Thymus (tissue), 11 donors: ENCODE data around the gene CAPSL. TPM values are rescaled to one million over a fixed set of nuclear protein-coding genes. Genes with fewer than 3 reads are reported as not detected.
A peak's percentile ranks its signal among the peaks of the same experiment; 100 is the strongest.
"Not testable (repeated sequence)": the region's sequence is repeated elsewhere in the genome, so short reads cannot be mapped to it uniquely, and the experiment has no call there.

ENCODE experiments used
- DNase-seq, 9 donors: peaks; one replicate each; pipeline ENCODE4 v3.0.0-alpha.2; 2013; ENCODE audit warnings: low spot score in 9 of 9, low read depth in 6 of 9, missing footprints in 1 of 9
- H3K27ac ChIP-seq, 2 donors: one replicate each; pipeline ENCODE4 v1.5.1; 2013; ENCODE audit warnings: control low read depth in 1 of 2, low read depth in 1 of 2, low read length in 1 of 2, mild to moderate bottlenecking in 1 of 2, moderate library complexity in 1 of 2
- H3K27me3 ChIP-seq, 2 donors: one replicate each; pipeline ENCODE4 v1.5.1; 2013; ENCODE audit warnings: low read length in 1 of 2; ENCODE audit not compliant: control insufficient read depth in 2 of 2, insufficient read depth in 1 of 2
- H3K36me3 ChIP-seq, 2 donors: one replicate each; pipeline ENCODE4 v1.5.1; 2013; ENCODE audit warnings: low read length in 1 of 2, mild to moderate bottlenecking in 1 of 2, moderate library complexity in 1 of 2; ENCODE audit not compliant: control insufficient read depth in 2 of 2, insufficient read depth in 2 of 2
- H3K4me1 ChIP-seq, 2 donors: one replicate each; pipeline ENCODE4 v1.5.1; 2013; ENCODE audit warnings: low read length in 2 of 2; ENCODE audit not compliant: control insufficient read depth in 2 of 2, insufficient read depth in 2 of 2
- H3K4me3 ChIP-seq, 2 donors: one replicate each; pipeline ENCODE4 v1.5.1; 2013; ENCODE audit warnings: low read length in 2 of 2, control low read depth in 1 of 2, mild to moderate bottlenecking in 1 of 2
- H3K9me3 ChIP-seq, 2 donors: one replicate each; pipeline ENCODE4 v1.5.1; 2013; ENCODE audit warnings: low read length in 1 of 2, mild to moderate bottlenecking in 1 of 2; ENCODE audit not compliant: control insufficient read depth in 2 of 2, insufficient read depth in 1 of 2
- WGBS: extraction: QIAGEN DNeasy Blood & Tissue Kit; methylation state at CpG from one replicate; pipeline ENCODE4 v1.1.7; 2013; 5-methylcytosine and 5-hydroxymethylcytosine counted together
- polyA plus RNA-seq: library from polyadenylated mRNA; stranded (reverse); fragments of 200-250 nt; gene quantifications from one replicate; pipeline ENCODE4 v1.2.3, GENCODE V29; 2013
- total RNA-seq: library from RNA; stranded (reverse); fragments of 120-200 nt; gene quantifications from one replicate; pipeline ENCODE4 v1.2.4, GENCODE V29; 2013
- donor health status: healthy.

Gene CAPSL
- total and polyA plus RNA-seq, 2 donors: 2.6 to 4.0 TPM

- Histone ChIP-seq H3K36me3 (peaks cover 10 to 27% of the 10 kb centered on the region in 2 donors), H3K9me3 (no peaks in the 10 kb centered on the region), H3K27ac (peak overlapping the region; percentile 55 to 89), H3K27me3 (no peaks in the 10 kb centered on the region), H3K4me3 (peak overlapping the region; percentile 69 to 70), H3K4me1 (peaks cover 29 to 31% of the 10 kb centered on the region in 2 donors)
- 7% methylated on average over 2 of the region's 2 CpGs for WGBS
- DNase-seq: peak in 1 of 9 donors; percentile 52
These were observed 80.7 kb downstream of the CAPSL start for GRCh38 chr5:35857606-35858205.

DNA sequence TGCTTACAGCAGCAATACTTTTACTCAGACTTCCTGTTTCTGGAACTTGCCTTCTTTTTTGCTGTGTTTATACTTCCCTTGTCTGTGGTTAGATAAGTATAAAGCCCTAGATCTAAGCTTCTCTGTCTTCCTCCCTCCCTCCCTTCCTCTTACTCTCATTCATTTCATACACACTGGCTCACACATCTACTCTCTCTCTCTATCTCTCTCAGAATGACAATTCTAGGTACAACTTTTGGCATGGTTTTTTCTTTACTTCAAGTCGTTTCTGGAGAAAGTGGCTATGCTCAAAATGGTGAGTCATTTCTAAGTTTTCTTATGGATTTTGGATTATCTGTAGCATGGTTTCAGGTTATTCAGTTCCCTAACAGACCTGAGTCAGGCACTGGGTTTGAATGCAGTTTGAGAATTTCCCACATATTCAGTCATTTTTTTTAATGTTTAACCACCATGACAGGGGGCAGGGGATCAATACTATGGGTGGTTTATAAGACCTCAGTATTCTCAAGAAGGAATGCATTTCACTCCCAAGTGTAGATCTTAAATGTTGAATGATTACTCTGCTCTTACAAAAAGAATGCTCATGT lies 81.6 kb downstream of the CAPSL start, which contains the start of gene IL7R:
IL7R (plus strand) TSS at position 127 of the 587 bp plus-strand sequence; CDS start at position 214, 87 bp downstream.
- H3K4me3 ChIP-seq: peak within 1 kb of the TSS; percentile 69 to 70
- DNase-seq: peak in 6 of 9 donors; percentile 64 to 87 (median 70)
- WGBS: 1% methylated on average over 1 of the region's 1 CpG
- peaks cover 37 to 40% of the 10 kb centered on the region in 2 donors for H3K4me1 ChIP-seq
- no peaks in the 10 kb centered on the region for H3K27me3 ChIP-seq
- no peaks in the 10 kb centered on the region for H3K9me3 ChIP-seq
- H3K36me3 ChIP-seq: peaks cover 6 to 19% of the 10 kb centered on the region in 2 donors
- peak within 1 kb of the TSS; percentile 89 to 90 for H3K27ac ChIP-seq

- not testable (repeated sequence) for H3K27me3 ChIP-seq, H3K9me3 ChIP-seq
- H3K4me1 ChIP-seq: peaks cover 36 to 46% of the 10 kb centered on the region in 2 donors
- peak overlapping the region; percentile 89 to 90 for H3K27ac ChIP-seq
- H3K4me3 ChIP-seq: peak overlapping the region; percentile 69 to 70
- peaks cover 5 to 13% of the 10 kb centered on the region in 2 donors for H3K36me3 ChIP-seq
- 86% methylated on average over 5 of the region's 5 CpGs for WGBS
- peak in 1 of 9 donors; percentile 33 for DNase-seq
These were observed 82.1 kb downstream of the CAPSL start for GRCh38 chr5:35856186-35856764.

GRCh38 chr5:35855187-35855586 lies 83.2 kb downstream of the CAPSL start:
- peak overlapping the region in 1 of 2 donors; percentile 25 for H3K4me3 ChIP-seq
- H3K4me1 ChIP-seq: peaks cover 46 to 50% of the 10 kb centered on the region in 2 donors
- no peak for DNase-seq
- no peaks in the 10 kb centered on the region for H3K27me3 ChIP-seq
- H3K27ac ChIP-seq: peak overlapping the region; percentile 15 to 86
- H3K36me3 ChIP-seq: peaks cover 0 to 5% of the 10 kb centered on the region in 2 donors
- WGBS: 94% methylated on average over 1 of the region's 1 CpG
- no peaks in the 10 kb centered on the region for H3K9me3 ChIP-seq

Other genes starting within 250 kb of the CAPSL start
- 167 TPM for gene IL7R, start 81.7 kb downstream of the CAPSL start, total RNA-seq
- gene IL7R, start 81.7 kb downstream of the CAPSL start, polyA plus RNA-seq: 167 TPM
- gene UGT3A1, start 52.8 kb upstream of the CAPSL start, total RNA-seq: 0.09 TPM
- 0.11 TPM for gene UGT3A1, start 52.8 kb upstream of the CAPSL start, polyA plus RNA-seq
- 6.8 TPM for gene UGT3A2, start 128.3 kb upstream of the CAPSL start, total RNA-seq
- 0.30 TPM for gene UGT3A2, start 128.3 kb upstream of the CAPSL start, polyA plus RNA-seq
- 12.4 TPM for gene LMBRD2, start 213.3 kb upstream of the CAPSL start, total RNA-seq
- 4.3 TPM for gene LMBRD2, start 213.3 kb upstream of the CAPSL start, polyA plus RNA-seq
- gene SKP2, start 213.5 kb upstream of the CAPSL start, total RNA-seq: 31.0 TPM
- gene SKP2, start 213.5 kb upstream of the CAPSL start, polyA plus RNA-seq: 6.5 TPM